ENCODE data around the gene SVBP.
"Not testable (repeated sequence)": the region's sequence is repeated elsewhere in the genome, so short reads cannot be mapped to it uniquely, and the experiment has no call there.

Gene SVBP

GRCh38 chr1:42841010-42841409 is 23.8 kb upstream of the SVBP start:
- DNase-seq, result no peak

- no peak for DNase-seq
Measured at GRCh38 chr1:42838482-42839190, 21.4 kb upstream of the SVBP start.

GRCh38 chr1:42837709-42838108 is 20.5 kb upstream of the SVBP start:
- no peak for DNase-seq

GRCh38 chr1:42835422-42835821 is 18.2 kb upstream of the SVBP start:
- no peak for DNase-seq

GRCh38 chr1:42834803-42835202 is 17.6 kb upstream of the SVBP start:
- no peak for DNase-seq

- no peak for DNase-seq
Measured at GRCh38 chr1:42833981-42834380, 16.8 kb upstream of the SVBP start.

GRCh38 chr1:42832641-42833240 is 15.5 kb upstream of the SVBP start:
- no peak for DNase-seq

GRCh38 chr1:42831273-42831672 is 14.1 kb upstream of the SVBP start:
- no peak for DNase-seq

GRCh38 chr1:42830631-42831030 is 13.4 kb upstream of the SVBP start:
- DNase-seq, result no peak

- no peak for DNase-seq
Measured at GRCh38 chr1:42825036-42825851, 8.0 kb upstream of the SVBP start.

GRCh38 chr1:42824481-42825035 is 7.4 kb upstream of the SVBP start:
- DNase-seq, result no peak

- DNase-seq, result no peak
Measured at GRCh38 chr1:42822800-42823392, 5.7 kb upstream of the SVBP start.

- no peak for DNase-seq
Measured at GRCh38 chr1:42821690-42822089, 4.5 kb upstream of the SVBP start.

- DNase-seq, result no peak
Measured at GRCh38 chr1:42820813-42821212, 3.6 kb upstream of the SVBP start.

GRCh38 chr1:42817976-42818375 is 779 bp upstream of the SVBP start:
- no peak for DNase-seq

- no peak for DNase-seq
Measured at GRCh38 chr1:42817440-42817767, 207 bp upstream of the SVBP start.

GRCh38 chr1:42815941-42816584 is 1.1 kb downstream of the SVBP start:
- no peak for DNase-seq

GRCh38 chr1:42814815-42815214 is 2.4 kb downstream of the SVBP start:
- not testable (repeated sequence) for DNase-seq

- DNase-seq, result no peak
Measured at GRCh38 chr1:42807056-42807668, 10.0 kb downstream of the SVBP start.

GRCh38 chr1:42806593-42806992 is 10.6 kb downstream of the SVBP start:
- DNase-seq, result no peak

- DNase-seq, result no peak
Measured at GRCh38 chr1:42806171-42806570, 11.0 kb downstream of the SVBP start.

- no peak for DNase-seq
Measured at GRCh38 chr1:42801832-42802473, 15.2 kb downstream of the SVBP start.

All from stimulated activated CD4-positive, alpha-beta T cell treated with anti-CD3 and anti-CD28 coated beads, Interleukin-4, amount 100 ng/mL, for 1 hour (primary cell).